B cell (primary cell): ENCODE measurements around the gene TSEN2.

Experiments
- CTCF ChIP-seq: fragments of 200-600 bp; IDR thresholded peaks from one replicate; pipeline ENCODE4 v1.8.0; 2022; ENCODE audit warnings: antibody characterized with exemption, mild to moderate bottlenecking
- EZH2 ChIP-seq: IDR thresholded peaks from 2 replicates; pipeline ENCODE4 v1.6.1; 2012; ENCODE audit warnings: borderline replicate concordance, low read depth, mild to moderate bottlenecking, moderate library complexity, low read length; ENCODE audit not compliant: insufficient read depth, poor library complexity, severe bottlenecking

GRCh38 chr3:12483872-12484197, 445 bp upstream of the TSEN2 start:
- no peak for TF ChIP-seq CTCF
- no peak for TF ChIP-seq EZH2
